Ectodermal cell (in vitro differentiated cells): Measurements from ENCODE around the gene ZNF41.

Experiments
- H3K27ac ChIP-seq: 2 replicates; pipeline ENCODE4 v1.7.0; 2013; ENCODE audit warnings: mild to moderate bottlenecking, low read depth, low read length; ENCODE audit not compliant: insufficient read depth, poor library complexity, severe bottlenecking
- H3K27me3 ChIP-seq: 2 replicates; pipeline ENCODE4 v1.7.0; 2013; ENCODE audit warnings: mild to moderate bottlenecking, low read length; ENCODE audit not compliant: insufficient read depth, control insufficient read depth, poor library complexity, severe bottlenecking
- H3K36me3 ChIP-seq: one replicate; pipeline ENCODE4 v1.7.0; 2013; ENCODE audit warnings: low read length; ENCODE audit not compliant: control insufficient read depth, insufficient read depth
- H3K4me1 ChIP-seq: one replicate; pipeline ENCODE4 v1.7.0; 2013; ENCODE audit warnings: low read length; ENCODE audit not compliant: control insufficient read depth, insufficient read depth
- H3K4me3 ChIP-seq: 2 replicates; pipeline ENCODE4 v1.7.0; 2013; ENCODE audit warnings: low read depth, low read length, control low read depth; ENCODE audit not compliant: insufficient read depth
- H3K9me3 ChIP-seq: 2 replicates; pipeline ENCODE4 v1.7.0; 2013; ENCODE audit warnings: mild to moderate bottlenecking, low read length, moderate library complexity; ENCODE audit not compliant: control insufficient read depth
- WGBS, 2 experiments: methylation state at CpG; one replicate each; pipeline ENCODE4 v1.1.7; 2013; ENCODE audit warnings: missing lambda C conversion rate in 2 of 2; 5-methylcytosine and 5-hydroxymethylcytosine counted together

ZNF41 gene

DNA sequence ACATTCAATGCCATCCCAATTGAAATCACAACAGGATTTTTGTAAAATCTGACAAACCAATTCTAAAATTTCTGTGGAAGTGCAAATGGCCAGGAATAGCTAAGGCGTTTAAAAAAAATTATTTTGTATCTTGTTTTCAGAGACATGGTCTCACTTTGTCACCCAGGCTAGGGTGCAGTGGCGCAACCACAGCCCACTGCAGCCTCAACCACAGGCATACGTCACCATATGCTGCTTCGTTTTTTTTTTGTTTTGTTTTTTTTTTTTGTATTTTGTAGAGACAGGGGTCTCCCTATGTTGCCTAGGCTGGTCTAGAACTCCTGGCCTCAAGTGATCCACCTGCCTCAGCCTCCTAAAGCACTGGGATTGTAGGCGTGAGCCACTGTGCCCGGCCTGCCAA is 24.5 kb downstream of the ZNF41 start:
- Histone ChIP-seq H3K27ac (no peak overlapping the region), H3K4me1 (no peaks in the 10 kb centered on the region), H3K9me3 (no peaks in the 10 kb centered on the region), H3K36me3 (no peaks in the 10 kb centered on the region), H3K27me3 (no peaks in the 10 kb centered on the region), H3K4me3 (no peak overlapping the region)
- 92 to 94% methylated on average over 6 of the region's 6 CpGs for WGBS, 2 experiments

DNA sequence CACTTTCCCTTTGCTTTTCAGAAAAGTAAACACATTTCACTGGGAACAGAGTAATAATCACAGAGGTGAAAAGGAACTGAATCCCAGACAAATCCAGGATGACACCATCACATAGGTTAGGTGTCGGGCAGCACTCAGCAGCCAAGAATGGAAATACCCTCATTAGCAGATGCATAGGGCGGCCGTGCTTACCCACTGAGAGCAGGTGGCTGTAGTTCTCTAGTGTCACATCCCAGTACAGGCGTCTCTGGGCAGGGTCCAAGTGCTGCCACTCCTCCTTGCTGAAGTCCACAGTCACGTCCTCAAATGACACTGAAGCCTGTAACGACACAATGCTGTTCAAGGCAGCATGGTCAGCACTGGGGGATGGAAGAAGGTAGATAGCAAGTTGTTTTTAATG is 26.9 kb downstream of the ZNF41 start:
- 82 to 88% methylated on average over 6 of the region's 6 CpGs for WGBS, 2 experiments
- no peaks in the 10 kb centered on the region for H3K36me3 ChIP-seq
- H3K9me3 ChIP-seq, result no peaks in the 10 kb centered on the region
- H3K27me3 ChIP-seq, result no peaks in the 10 kb centered on the region
- H3K4me3 ChIP-seq, result no peak overlapping the region
- no peak overlapping the region for H3K27ac ChIP-seq
- no peaks in the 10 kb centered on the region for H3K4me1 ChIP-seq

DNA sequence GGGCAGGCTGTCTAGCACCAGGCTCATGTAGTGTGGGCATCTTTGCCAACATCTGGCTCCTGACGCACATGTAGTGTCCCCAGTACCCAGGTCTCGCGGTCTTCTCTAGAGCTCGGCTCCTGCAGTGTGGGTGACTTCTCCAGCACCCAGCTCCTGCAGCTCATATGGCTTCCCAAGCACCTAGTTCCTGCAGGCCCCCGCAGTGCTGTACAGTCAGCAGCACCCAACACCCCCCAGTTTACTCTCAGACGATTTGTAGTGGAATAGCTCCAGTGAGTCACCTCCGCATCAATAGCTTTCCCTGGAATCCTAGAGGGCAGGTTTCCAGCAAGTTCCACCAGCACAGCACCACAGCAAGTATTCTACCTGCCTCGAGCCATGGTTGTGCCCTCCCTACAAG is 30.9 kb downstream of the ZNF41 start:
- Histone ChIP-seq H3K27ac (no peak overlapping the region), H3K4me1 (no peaks in the 10 kb centered on the region), H3K36me3 (peaks cover 25% of the 10 kb centered on the region), H3K4me3 (no peak overlapping the region), H3K27me3 (no peaks in the 10 kb centered on the region), H3K9me3 (no peaks in the 10 kb centered on the region)
- 95 to 98% methylated on average over 8 of the region's 8 CpGs for WGBS, 2 experiments

DNA sequence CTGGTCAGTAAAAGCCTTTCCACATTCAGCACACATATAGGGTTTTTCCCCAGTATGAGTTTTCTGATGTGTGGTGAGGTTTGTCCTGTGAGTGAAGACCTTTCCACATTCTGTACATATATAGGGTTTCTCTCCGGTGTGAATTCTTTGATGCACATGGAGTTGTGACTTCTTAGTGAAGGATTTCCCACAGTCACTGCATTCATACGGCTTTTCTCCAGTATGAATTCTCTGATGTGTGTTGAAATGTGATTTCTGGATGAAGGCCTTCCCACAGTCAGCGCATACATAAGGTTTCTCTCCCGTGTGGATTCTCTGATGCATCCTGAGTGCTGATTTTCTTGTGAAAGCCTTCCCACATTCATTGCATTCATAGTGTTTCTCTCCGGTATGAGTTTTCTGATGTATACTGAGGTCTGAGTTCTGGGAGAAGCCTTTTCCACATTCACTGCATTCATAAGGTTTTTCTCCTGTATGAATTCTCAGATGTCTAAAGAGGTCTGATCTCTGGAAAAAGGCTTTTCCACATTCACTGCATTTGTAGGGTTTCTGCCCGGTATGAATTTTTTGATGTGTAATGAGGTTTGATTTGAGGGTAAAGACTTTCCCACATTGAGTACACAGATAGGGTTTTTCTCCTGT is 34.7 kb downstream of the ZNF41 start:
- Histone ChIP-seq H3K27ac (no peak overlapping the region), H3K9me3 (no peaks in the 10 kb centered on the region), H3K27me3 (no peaks in the 10 kb centered on the region), H3K36me3 (peaks cover 25% of the 10 kb centered on the region), H3K4me3 (no peak overlapping the region), H3K4me1 (no peaks in the 10 kb centered on the region)
- WGBS, 2 experiments, result 96 to 100% methylated on average over 3 to 4 of the region's 6 CpGs

DNA sequence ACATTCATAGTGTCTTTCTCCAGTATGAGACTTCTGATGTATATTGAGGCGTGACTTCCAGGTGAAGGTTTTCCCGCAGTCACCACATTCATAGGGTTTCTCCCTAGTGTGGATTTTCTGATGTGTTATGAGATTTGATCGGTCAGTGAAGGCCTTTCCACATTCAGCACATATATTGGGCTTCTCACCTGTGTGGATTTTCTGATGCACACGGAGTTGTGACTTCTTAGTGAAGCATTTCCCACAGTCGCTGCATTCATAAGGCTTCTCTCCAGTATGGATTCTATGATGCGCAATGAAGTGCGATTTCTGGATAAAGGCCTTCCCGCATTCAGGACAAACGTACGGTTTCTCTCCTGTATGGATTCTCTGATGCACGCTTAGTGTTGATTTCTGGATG is 35.4 kb downstream of the ZNF41 start:
- no peak overlapping the region for H3K4me3 ChIP-seq
- H3K27ac ChIP-seq, result no peak overlapping the region
- H3K27me3 ChIP-seq, result no peaks in the 10 kb centered on the region
- peaks cover 25% of the 10 kb centered on the region for H3K36me3 ChIP-seq
- H3K9me3 ChIP-seq, result no peaks in the 10 kb centered on the region
- H3K4me1 ChIP-seq, result no peaks in the 10 kb centered on the region
- WGBS, 2 experiments, result 95 to 99% methylated on average over 10 of the region's 11 CpGs

DNA sequence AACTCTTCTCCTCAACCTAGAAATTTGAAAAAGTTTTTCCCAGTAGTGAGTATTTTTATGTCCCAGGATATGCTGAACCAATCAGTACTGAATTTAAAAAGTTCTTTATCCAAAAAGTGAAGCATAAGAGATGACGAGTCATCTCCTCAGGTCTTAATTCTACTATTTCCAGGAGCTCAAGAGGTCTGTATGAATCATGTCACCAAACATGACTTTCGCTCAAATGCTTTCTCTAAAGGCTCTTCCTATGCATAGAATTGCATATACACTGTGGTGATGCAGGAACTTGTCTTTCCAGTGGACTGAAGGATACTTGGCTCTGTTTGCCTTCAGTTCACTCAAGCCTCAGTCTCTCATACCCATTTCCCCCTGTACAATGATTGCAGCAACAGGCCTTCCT is 36.1 kb downstream of the ZNF41 start:
- H3K36me3 ChIP-seq, result peaks cover 25% of the 10 kb centered on the region
- H3K9me3 ChIP-seq, result no peaks in the 10 kb centered on the region
- no peak overlapping the region for H3K27ac ChIP-seq
- H3K27me3 ChIP-seq, result no peaks in the 10 kb centered on the region
- H3K4me1 ChIP-seq, result no peaks in the 10 kb centered on the region
- WGBS, 2 experiments, result 96 to 100% methylated on average over 2 of the region's 2 CpGs
- no peak overlapping the region for H3K4me3 ChIP-seq

DNA sequence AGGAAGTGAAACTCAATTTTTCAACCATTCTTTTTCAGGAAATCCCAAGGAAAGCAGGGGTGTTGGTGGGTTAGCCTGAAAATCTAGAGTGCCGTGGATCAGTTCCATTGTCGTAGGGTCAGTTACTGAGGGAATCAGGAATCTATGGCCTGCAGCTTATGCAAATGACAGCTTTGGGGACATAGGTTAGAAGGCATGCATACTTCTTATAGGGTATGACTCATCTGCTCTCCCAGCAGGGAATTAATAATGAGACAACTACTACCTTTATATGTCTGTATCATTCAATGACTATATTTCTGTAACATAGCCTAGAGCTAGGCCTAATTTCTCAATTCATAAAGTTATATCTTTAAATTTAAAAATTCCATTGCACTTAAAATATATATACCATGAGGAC is 36.6 kb downstream of the ZNF41 start:
- Histone ChIP-seq H3K36me3 (peaks cover 25% of the 10 kb centered on the region), H3K9me3 (no peaks in the 10 kb centered on the region), H3K4me1 (no peaks in the 10 kb centered on the region), H3K4me3 (no peak overlapping the region), H3K27ac (no peak overlapping the region), H3K27me3 (no peaks in the 10 kb centered on the region)
- WGBS, 2 experiments, result 85 to 93% methylated on average over 2 of the region's 2 CpGs

DNA sequence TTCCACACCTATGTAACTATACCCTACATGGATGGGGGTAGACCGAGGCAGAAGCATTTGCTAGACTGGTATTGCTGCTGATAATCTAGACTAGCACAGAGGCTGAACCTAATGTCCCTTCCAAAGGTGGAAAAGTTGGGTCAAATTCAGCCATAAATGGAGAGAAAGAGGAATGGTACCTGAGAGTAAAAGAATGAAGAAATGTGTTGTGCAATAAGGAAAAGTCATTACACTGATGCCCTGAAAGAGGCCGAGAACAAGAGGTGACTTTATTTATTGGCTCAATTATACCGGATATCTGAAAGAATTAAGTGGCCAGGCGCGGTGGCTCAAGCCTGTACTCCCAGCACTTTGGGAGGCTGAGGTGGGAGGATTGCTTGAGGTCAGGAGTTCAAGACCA is 52.1 kb downstream of the ZNF41 start:
- no peak overlapping the region for H3K27ac ChIP-seq
- WGBS, 2 experiments, result 95 to 97% methylated on average over 4 of the region's 5 CpGs
- no peaks in the 10 kb centered on the region for H3K9me3 ChIP-seq
- no peak overlapping the region for H3K4me3 ChIP-seq
- no peaks in the 10 kb centered on the region for H3K27me3 ChIP-seq
- no peaks in the 10 kb centered on the region for H3K36me3 ChIP-seq
- H3K4me1 ChIP-seq, result no peaks in the 10 kb centered on the region

DNA sequence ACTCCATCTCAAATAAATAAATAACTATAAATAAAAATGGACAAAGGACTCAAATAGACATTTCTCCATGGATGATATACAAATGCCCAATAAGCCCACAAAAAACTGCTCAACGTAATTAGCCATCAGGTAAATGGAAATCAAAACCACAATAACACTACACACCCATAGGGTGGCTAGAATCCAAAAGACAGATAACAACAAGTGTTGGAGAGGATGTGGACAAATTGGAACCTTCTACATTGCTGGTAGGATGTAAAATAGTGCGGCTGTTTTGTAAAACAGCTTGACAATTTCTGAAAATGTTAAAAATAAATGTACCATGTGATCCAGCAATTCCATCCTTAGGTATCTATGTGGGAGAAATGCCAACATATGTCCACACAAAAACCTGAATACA is 60.6 kb downstream of the ZNF41 start:
- Histone ChIP-seq H3K27ac (no peak overlapping the region), H3K36me3 (no peaks in the 10 kb centered on the region), H3K27me3 (no peaks in the 10 kb centered on the region), H3K4me3 (no peak overlapping the region), H3K9me3 (no peaks in the 10 kb centered on the region), H3K4me1 (no peaks in the 10 kb centered on the region)
- 60 to 92% methylated on average over 1 to 2 of the region's 2 CpGs for WGBS, 2 experiments

DNA sequence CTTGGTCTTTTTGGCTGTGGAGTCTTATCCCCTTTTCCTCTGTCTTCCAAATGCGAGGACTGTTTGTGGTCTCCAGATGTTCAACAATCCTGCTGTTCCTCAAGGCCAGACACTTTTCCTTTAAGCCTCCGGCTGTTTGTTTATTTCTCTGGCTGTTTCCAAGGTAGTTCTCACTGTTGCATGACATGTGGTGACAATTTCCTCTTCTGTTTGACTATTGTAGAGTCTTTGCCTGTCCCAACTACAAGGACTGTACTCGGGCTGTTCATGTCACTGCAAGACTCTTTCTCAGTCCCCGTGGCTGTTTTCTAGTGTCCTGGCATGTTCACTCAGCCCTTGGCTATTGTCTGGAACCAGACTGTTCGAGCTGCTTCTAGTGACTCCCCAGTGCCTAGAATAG is 62.1 kb downstream of the ZNF41 start:
- Histone ChIP-seq H3K27ac (no peak overlapping the region), H3K27me3 (no peaks in the 10 kb centered on the region), H3K9me3 (no peaks in the 10 kb centered on the region), H3K4me1 (no peaks in the 10 kb centered on the region), H3K4me3 (no peak overlapping the region), H3K36me3 (no peaks in the 10 kb centered on the region)
- 85 to 90% methylated on average over 5 of the region's 5 CpGs for WGBS, 2 experiments

DNA sequence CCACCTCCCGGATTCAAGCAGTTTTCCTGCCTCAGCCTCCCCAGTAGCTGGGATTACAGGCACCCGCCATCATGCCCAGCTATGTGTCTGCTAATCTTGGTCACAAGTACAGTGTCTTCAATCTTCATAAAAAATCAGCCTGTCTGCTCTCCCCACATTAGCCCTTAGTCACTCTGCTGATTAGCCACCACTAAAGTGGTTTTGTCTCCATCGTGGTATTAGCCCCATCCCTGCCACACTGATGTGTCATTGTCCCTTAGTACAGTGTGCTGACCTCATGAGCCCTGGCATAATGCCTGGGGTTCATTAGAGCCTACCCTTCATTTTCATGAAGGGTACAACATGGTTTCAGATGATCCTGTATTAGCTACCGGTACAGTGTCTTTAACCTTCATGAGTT is 62.8 kb downstream of the ZNF41 start:
- WGBS, 2 experiments, result 92 to 93% methylated on average over 4 of the region's 4 CpGs
- H3K4me1 ChIP-seq, result no peaks in the 10 kb centered on the region
- no peaks in the 10 kb centered on the region for H3K9me3 ChIP-seq
- H3K27me3 ChIP-seq, result no peaks in the 10 kb centered on the region
- H3K27ac ChIP-seq, result no peak overlapping the region
- H3K36me3 ChIP-seq, result no peaks in the 10 kb centered on the region
- H3K4me3 ChIP-seq, result no peak overlapping the region
